Adrenal gland (tissue), 12 donors: ENCODE data around the gene ERBB4. TPM values are rescaled to one million over a fixed set of nuclear protein-coding genes. Genes with fewer than 3 reads are reported as not detected.

Source experiments
- DNase-seq, 7 donors: peaks; one replicate each; pipeline ENCODE4 v3.0.0-alpha.2; 2019 to 2020
- H3K27ac ChIP-seq, 5 donors: fragments of 200-600 bp; sonication (generic) in 4 of 5; 1 replicate in 3 of 5; 2 replicates in 2 of 5; pipeline versions ENCODE4 v1.5.1 to v1.8.0; 2016 to 2020; ENCODE audit warnings: mild to moderate bottlenecking in 1 of 5
- H3K27me3 ChIP-seq: fragments of 200-600 bp; 2 replicates; pipeline ENCODE4 v1.8.0; 2021
- H3K36me3 ChIP-seq, 2 donors: fragments of 200-600 bp; replicated peaks in 1 of 2; 1 replicate in 1 of 2; 2 replicates in 1 of 2; pipeline versions ENCODE4 v1.5.1 to v1.8.0; 2018 to 2022
- H3K4me1 ChIP-seq, 2 donors: fragments of 200-600 bp; replicated peaks in 1 of 2; 1 replicate in 1 of 2; 2 replicates in 1 of 2; pipeline versions ENCODE4 v1.5.1 to v1.8.0; 2018 to 2021
- H3K4me3 ChIP-seq, 4 donors: fragments of 200-600 bp; sonication (generic) in 3 of 4; one replicate each; pipeline ENCODE4 v1.5.1; 2016 to 2018
- H3K9me3 ChIP-seq, 3 donors: fragments of 200-600 bp; sonication (generic) in 1 of 3; replicated peaks in 1 of 3; 1 replicate in 2 of 3; 2 replicates in 1 of 3; pipeline versions ENCODE4 v1.5.1 to v1.8.0; 2016 to 2021
- POLR2A ChIP-seq, 2 donors: fragments of 450-650 bp; IDR thresholded peaks; one replicate each; pipeline ENCODE4 v1.6.1; 2017; ENCODE audit warnings: antibody characterized with exemption in 2 of 2, mild to moderate bottlenecking in 2 of 2, moderate library complexity in 1 of 2
- WGBS, 4 donors: extraction: QIAGEN DNeasy Blood & Tissue Kit in 2 of 4; methylation state at CpG; one replicate each; pipeline versions ENCODE4 v1.1.5 to v1.1.7; 2013 to 2017; 5-methylcytosine and 5-hydroxymethylcytosine counted together
- intact Hi-C, 2 donors: fragments of 100-400 bp; cut with DNase I; formaldehyde crosslinking; loops; one replicate each; pipeline versions ENCODE4 v1.14.1 to v1.15.0; 2022 to 2023
- polyA plus RNA-seq, 3 donors: library from polyadenylated mRNA; stranded (reverse); fragments of 200-250 nt in 2 of 3; fragments of 350-450 nt in 1 of 3; fragmentation: Illumina TruSeq in 1 of 3; extraction: RNeasy Lipid Tissue Mini Kit (QIAGEN cat#74804) in 1 of 3; gene quantifications; one replicate each; pipeline ENCODE4 v1.2.3, GENCODE V29; 2013 to 2014
- total RNA-seq, 9 donors: library from RNA; depleted of rRNA in 4 of 9; stranded (reverse); fragments of >200 nt in 4 of 9; fragments of 120-200 nt in 1 of 9; fragmentation: NEBNext Ultra II Directional in 1 of 9; extraction: Animal tissue kit (Norgen Biotek cat#: 25700) in 1 of 9; gene quantifications; one replicate each; pipeline versions ENCODE4 v1.1.0 to v1.2.4, GENCODE V29; 2013 to 2023
- TF ChIP-seq, protein P1 (sequence below), 6 experiments: fragments of 450-650 bp in 4 of 6; fragments of 200-600 bp in 2 of 6; sonication (generic) in 1 of 6; IDR thresholded peaks; 1 replicate in 5 of 6; 2 replicates in 1 of 6; pipeline versions ENCODE4 v1.5.1 to v1.8.0; 2016 to 2021; ENCODE audit warnings: antibody characterized with exemption in 6 of 6, mild to moderate bottlenecking in 2 of 6, moderate library complexity in 1 of 6
- donor health status: healthy with polysubstance abuse.
- donor health status: Bipolar disorder and iron deficiency.
- donor health status: DM: yes; HTN: yes; CAD: no.
- donor health status: DM: no; HTN: no; CAD: no.
- donor health status: DM: no; HTN: no; CAD: no.
- donor health status: DM: yes; HTN: yes; CAD: no.

The ERBB4 gene
- total and polyA plus RNA-seq, 12 donors = 0.06 to 2.9 (median 0.49) TPM

DNA sequence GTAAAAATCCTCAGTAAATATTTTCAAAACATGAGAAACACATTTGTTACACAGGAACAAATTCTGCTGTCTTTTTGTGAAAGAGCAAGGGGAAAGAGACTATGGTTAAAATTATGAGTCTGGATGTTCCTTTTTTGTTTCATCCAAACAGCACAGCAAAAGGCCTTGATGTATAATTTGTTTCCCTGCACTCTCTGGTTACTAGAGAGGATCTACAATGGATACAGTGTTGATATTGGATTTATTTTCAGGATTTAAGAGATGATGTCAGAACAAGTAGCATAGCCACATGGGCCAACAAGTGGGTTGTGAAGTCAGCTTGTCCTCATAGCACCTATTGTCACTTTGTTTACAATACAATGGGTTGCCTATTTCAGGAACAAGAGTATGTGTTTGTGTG is 11.3 kb upstream of the ERBB4 start:
- Histone ChIP-seq H3K36me3 (no peaks in the 10 kb centered on the region), H3K4me1 (no peaks in the 10 kb centered on the region), H3K27me3 (no peaks in the 10 kb centered on the region), H3K9me3 (no peaks in the 10 kb centered on the region), H3K4me3 (no peak overlapping the region), H3K27ac (no peak overlapping the region)
- DNase-seq = no peak
- intact Hi-C loops = no loop called here
- no peak for TF ChIP-seq POLR2A (IDR thresholded peaks at IDR 0.05)
- TF ChIP-seq, protein P1, sequence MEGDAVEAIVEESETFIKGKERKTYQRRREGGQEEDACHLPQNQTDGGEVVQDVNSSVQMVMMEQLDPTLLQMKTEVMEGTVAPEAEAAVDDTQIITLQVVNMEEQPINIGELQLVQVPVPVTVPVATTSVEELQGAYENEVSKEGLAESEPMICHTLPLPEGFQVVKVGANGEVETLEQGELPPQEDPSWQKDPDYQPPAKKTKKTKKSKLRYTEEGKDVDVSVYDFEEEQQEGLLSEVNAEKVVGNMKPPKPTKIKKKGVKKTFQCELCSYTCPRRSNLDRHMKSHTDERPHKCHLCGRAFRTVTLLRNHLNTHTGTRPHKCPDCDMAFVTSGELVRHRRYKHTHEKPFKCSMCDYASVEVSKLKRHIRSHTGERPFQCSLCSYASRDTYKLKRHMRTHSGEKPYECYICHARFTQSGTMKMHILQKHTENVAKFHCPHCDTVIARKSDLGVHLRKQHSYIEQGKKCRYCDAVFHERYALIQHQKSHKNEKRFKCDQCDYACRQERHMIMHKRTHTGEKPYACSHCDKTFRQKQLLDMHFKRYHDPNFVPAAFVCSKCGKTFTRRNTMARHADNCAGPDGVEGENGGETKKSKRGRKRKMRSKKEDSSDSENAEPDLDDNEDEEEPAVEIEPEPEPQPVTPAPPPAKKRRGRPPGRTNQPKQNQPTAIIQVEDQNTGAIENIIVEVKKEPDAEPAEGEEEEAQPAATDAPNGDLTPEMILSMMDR (IDR thresholded peaks at IDR 0.05) = no peak

GRCh38 chr2:212549463-212549862 is 10.9 kb upstream of the ERBB4 start:
- H3K36me3 ChIP-seq = no peaks in the 10 kb centered on the region
- no peak for DNase-seq
- intact Hi-C loops = no loop called here
- TF ChIP-seq POLR2A (IDR thresholded peaks at IDR 0.05) = no peak
- TF ChIP-seq, protein P1 (IDR thresholded peaks at IDR 0.05) = no peak
- no peaks in the 10 kb centered on the region for H3K4me1 ChIP-seq
- no peaks in the 10 kb centered on the region for H3K9me3 ChIP-seq
- no peak overlapping the region for H3K4me3 ChIP-seq
- no peaks in the 10 kb centered on the region for H3K27me3 ChIP-seq
- no peak overlapping the region for H3K27ac ChIP-seq

- DNase-seq = peak in 5 of 7 donors; percentile 14 to 51 (median 23)
- no peak overlapping the region for H3K27ac ChIP-seq
Measured at GRCh38 chr2:212548455-212548819, 9.8 kb upstream of the ERBB4 start.

GRCh38 chr2:212547716-212548454 is 9.3 kb upstream of the ERBB4 start:
- no peak overlapping the region for H3K27ac ChIP-seq
- intact Hi-C loops = no loop called here
- H3K4me1 ChIP-seq = no peaks in the 10 kb centered on the region
- H3K4me3 ChIP-seq = no peak overlapping the region
- no peaks in the 10 kb centered on the region for H3K36me3 ChIP-seq
- no peaks in the 10 kb centered on the region for H3K9me3 ChIP-seq
- H3K27me3 ChIP-seq = no peaks in the 10 kb centered on the region
- TF ChIP-seq, protein P1 (IDR thresholded peaks at IDR 0.05) = no peak
- no peak for TF ChIP-seq POLR2A (IDR thresholded peaks at IDR 0.05)
- DNase-seq = no peak

More at GRCh38 chr2:212548455-212548819, 9.8 kb upstream of the ERBB4 start:
- TF ChIP-seq POLR2A (IDR thresholded peaks at IDR 0.05) = no peak
- TF ChIP-seq, protein P1 (IDR thresholded peaks at IDR 0.05) = peak in 5 of 6 experiments; percentile 49 to 52 (median 52)
- intact Hi-C loops = no loop called here
- Histone ChIP-seq H3K4me3 (no peak overlapping the region), H3K9me3 (no peaks in the 10 kb centered on the region), H3K36me3 (no peaks in the 10 kb centered on the region), H3K4me1 (no peaks in the 10 kb centered on the region), H3K27me3 (no peaks in the 10 kb centered on the region)
- WGBS, 4 donors = 0 to 33% (median 10%) methylated on average over 1 of the region's 1 CpG
